Choroid plexus epithelial cell (primary cell): Measurements from ENCODE around the gene RETREG1.
A peak's percentile ranks its signal among the peaks of the same experiment; 100 is the strongest.

Experiments
- DNase-seq: peaks from one replicate; pipeline ENCODE4 v3.0.0-alpha.2; 2010; ENCODE audit warnings: low read depth
- H3K4me3 ChIP-seq: 2 replicates; pipeline ENCODE4 v1.5.1; 2011; ENCODE audit warnings: low read depth, mild to moderate bottlenecking, control low read depth, low read length, moderate library complexity
- CTCF ChIP-seq: conservative IDR thresholded peaks from 2 replicates; pipeline ENCODE4 v1.5.1; 2011; ENCODE audit warnings: low read depth, mild to moderate bottlenecking, control low read depth, inconsistent platforms, low read length, moderate library complexity

Gene RETREG1

GRCh38 chr5:16467363-16468219 is 149.2 kb downstream of the RETREG1 start:
- no peak overlapping the region for H3K4me3 ChIP-seq
- peak; percentile 80 for DNase-seq
- no peak for TF ChIP-seq CTCF

GRCh38 chr5:16465544-16466432 is 151.0 kb downstream of the RETREG1 start, which contains the start of gene ZNF622:
Gene ZNF622, minus strand, starts transcription at chr5:16465800. Its CDS starts 135 bp downstream, at chr5:16465665.
- peak; percentile 88 for DNase-seq
- H3K4me3 ChIP-seq, result peak within 1 kb of the TSS; percentile 92
- no peak for TF ChIP-seq CTCF

GRCh38 chr5:16464664-16465543 is 151.9 kb downstream of the RETREG1 start:
- DNase-seq, result peak; percentile 36
- TF ChIP-seq CTCF, result peak; percentile 7
- peak overlapping the region; percentile 92 for H3K4me3 ChIP-seq

- DNase-seq, result no peak
- TF ChIP-seq CTCF, result no peak
- H3K4me3 ChIP-seq, result peak overlapping the region; percentile 92
These were observed 152.6 kb downstream of the RETREG1 start for GRCh38 chr5:16464231-16464630.

- peak; percentile 98 for DNase-seq
These were observed 155.0 kb downstream of the RETREG1 start for GRCh38 chr5:16461782-16462181.

More at GRCh38 chr5:16461782-16462181, 155.0 kb downstream of the RETREG1 start:
- no peak for TF ChIP-seq CTCF
- H3K4me3 ChIP-seq, result peak overlapping the region; percentile 12
